Astrocyte (in vitro differentiated cells and primary cell): ENCODE results near the gene JAK2. TPM values are rescaled to one million over a fixed set of nuclear protein-coding genes. Genes with fewer than 3 reads are reported as not detected.
A peak's percentile ranks its signal among the peaks of the same experiment; 100 is the strongest.

Experiments
- DNase-seq: peaks from one replicate; pipeline ENCODE4 v3.0.0-alpha.2; 2010; ENCODE audit warnings: low read depth
- FAIRE-seq: peaks from 2 replicates; lab custom pipeline; 2011; peaks lifted over from hg19 to GRCh38; lab: Jason Lieb, UNC
- H2AFZ ChIP-seq: 2 replicates; pipeline ENCODE4 v1.6.0; 2012; ENCODE audit warnings: low read depth, low read length, inconsistent platforms
- H3K27ac ChIP-seq: 2 replicates; pipeline ENCODE4 v1.5.1; 2011; ENCODE audit warnings: low read depth, low read length, inconsistent platforms
- H3K27me3 ChIP-seq: 2 replicates; pipeline ENCODE4 v1.6.0; 2011; ENCODE audit warnings: low read length, inconsistent platforms; ENCODE audit not compliant: insufficient read depth
- H3K36me3 ChIP-seq: 2 replicates; pipeline ENCODE4 v1.5.1; 2011; ENCODE audit warnings: low read length, inconsistent platforms; ENCODE audit not compliant: insufficient read depth
- H3K4me1 ChIP-seq: 2 replicates; pipeline ENCODE4 v1.5.1; 2011; ENCODE audit warnings: low read length, inconsistent platforms; ENCODE audit not compliant: insufficient read depth
- H3K4me2 ChIP-seq: 2 replicates; pipeline ENCODE4 v1.6.0; 2012; ENCODE audit warnings: low read length, inconsistent platforms
- H3K4me3 ChIP-seq: 2 replicates; pipeline ENCODE4 v1.5.1; 2011; ENCODE audit warnings: low read depth, mild to moderate bottlenecking, low read length, inconsistent platforms; ENCODE audit not compliant: insufficient read depth
- H3K79me2 ChIP-seq: 2 replicates; pipeline ENCODE4 v1.6.0; 2012; ENCODE audit warnings: mild to moderate bottlenecking, low read length, inconsistent platforms; ENCODE audit not compliant: insufficient read depth
- H3K9ac ChIP-seq: 2 replicates; pipeline ENCODE4 v1.6.0; 2012; ENCODE audit warnings: mild to moderate bottlenecking, low read length, inconsistent platforms
- H3K9me3 ChIP-seq: 2 replicates; pipeline ENCODE4 v1.5.1; 2012; ENCODE audit warnings: low read depth, mild to moderate bottlenecking, low read length, inconsistent platforms; ENCODE audit not compliant: insufficient read depth
- H4K20me1 ChIP-seq: 2 replicates; pipeline ENCODE4 v1.6.0; 2012; ENCODE audit warnings: low read length, inconsistent platforms; ENCODE audit not compliant: insufficient read depth
- H3K27ac Mint-ChIP-seq: one replicate; pipeline ENCODE4 v1.8.0; 2021; ENCODE audit warnings: mild to moderate bottlenecking, mixed read lengths; ENCODE audit not compliant: unreplicated experiment
- H3K27me3 Mint-ChIP-seq: one replicate; pipeline ENCODE4 v1.8.0; 2021; ENCODE audit warnings: low read depth, mixed read lengths; ENCODE audit not compliant: unreplicated experiment
- H3K36me3 Mint-ChIP-seq: one replicate; pipeline ENCODE4 v1.8.0; 2021; ENCODE audit warnings: low read depth, mixed read lengths; ENCODE audit not compliant: unreplicated experiment
- H3K4me1 Mint-ChIP-seq: one replicate; pipeline ENCODE4 v1.8.0; 2021; ENCODE audit warnings: low read depth, mixed read lengths; ENCODE audit not compliant: unreplicated experiment
- H3K4me3 Mint-ChIP-seq: one replicate; pipeline ENCODE4 v1.8.0; 2021; ENCODE audit warnings: mild to moderate bottlenecking, moderate library complexity, mixed read lengths; ENCODE audit not compliant: unreplicated experiment
- H3K9me3 Mint-ChIP-seq: one replicate; pipeline ENCODE4 v1.8.0; 2021; ENCODE audit warnings: mild to moderate bottlenecking, mixed read lengths; ENCODE audit not compliant: unreplicated experiment
- EZH2 ChIP-seq: IDR thresholded peaks from 2 replicates; pipeline ENCODE4 v1.6.1; 2012; ENCODE audit warnings: mild to moderate bottlenecking, low read length, inconsistent platforms; ENCODE audit not compliant: insufficient read depth
- total RNA-seq: library from RNA; stranded (reverse); gene quantifications from 2 replicates; pipeline ENCODE4 v1.2.1, GENCODE V29; 2021
- TF ChIP-seq, protein P1 (sequence below): IDR thresholded peaks from 2 replicates; pipeline ENCODE4 v1.5.1; 2011; ENCODE audit warnings: low read depth, mild to moderate bottlenecking, inconsistent platforms, low read length, moderate library complexity; ENCODE audit not compliant: insufficient read depth

JAK2 gene
- total RNA-seq, 1 donor from 2014 or later = 12.3 TPM

- Histone ChIP-seq H3K4me1 (no peaks in the 10 kb centered on the region), H3K79me2 (no peaks in the 10 kb centered on the region), H3K4me2 (no peak overlapping the region), H2AFZ (no peak overlapping the region), H4K20me1 (no peaks in the 10 kb centered on the region), H3K36me3 (no peaks in the 10 kb centered on the region), H3K4me3 (no peak overlapping the region), H3K9me3 (peaks cover 7% of the 10 kb centered on the region), H3K9ac (no peak overlapping the region), H3K27me3 (no peaks in the 10 kb centered on the region), H3K27ac (no peak overlapping the region)
- Mint-ChIP-seq H3K36me3 (peaks cover 11% of the 10 kb centered on the region), H3K27ac (peak overlapping the region; percentile 8), H3K4me3 (no peak overlapping the region), H3K27me3 (no peaks in the 10 kb centered on the region), H3K9me3 (peaks cover 2% of the 10 kb centered on the region), H3K4me1 (peaks cover 3% of the 10 kb centered on the region)
- no peak for TF ChIP-seq EZH2
- TF ChIP-seq, protein P1, sequence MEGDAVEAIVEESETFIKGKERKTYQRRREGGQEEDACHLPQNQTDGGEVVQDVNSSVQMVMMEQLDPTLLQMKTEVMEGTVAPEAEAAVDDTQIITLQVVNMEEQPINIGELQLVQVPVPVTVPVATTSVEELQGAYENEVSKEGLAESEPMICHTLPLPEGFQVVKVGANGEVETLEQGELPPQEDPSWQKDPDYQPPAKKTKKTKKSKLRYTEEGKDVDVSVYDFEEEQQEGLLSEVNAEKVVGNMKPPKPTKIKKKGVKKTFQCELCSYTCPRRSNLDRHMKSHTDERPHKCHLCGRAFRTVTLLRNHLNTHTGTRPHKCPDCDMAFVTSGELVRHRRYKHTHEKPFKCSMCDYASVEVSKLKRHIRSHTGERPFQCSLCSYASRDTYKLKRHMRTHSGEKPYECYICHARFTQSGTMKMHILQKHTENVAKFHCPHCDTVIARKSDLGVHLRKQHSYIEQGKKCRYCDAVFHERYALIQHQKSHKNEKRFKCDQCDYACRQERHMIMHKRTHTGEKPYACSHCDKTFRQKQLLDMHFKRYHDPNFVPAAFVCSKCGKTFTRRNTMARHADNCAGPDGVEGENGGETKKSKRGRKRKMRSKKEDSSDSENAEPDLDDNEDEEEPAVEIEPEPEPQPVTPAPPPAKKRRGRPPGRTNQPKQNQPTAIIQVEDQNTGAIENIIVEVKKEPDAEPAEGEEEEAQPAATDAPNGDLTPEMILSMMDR = no peak
- FAIRE-seq (no peak), DNase-seq (no peak)
Measured at GRCh38 chr9:5044160-5044559, 59.1 kb downstream of the JAK2 start.

- Histone ChIP-seq H2AFZ (no peak overlapping the region), H3K27ac (no peak overlapping the region), H3K4me3 (no peak overlapping the region), H3K4me2 (no peak overlapping the region), H3K79me2 (no peaks in the 10 kb centered on the region), H4K20me1 (no peaks in the 10 kb centered on the region), H3K27me3 (no peaks in the 10 kb centered on the region), H3K36me3 (peaks cover 8% of the 10 kb centered on the region), H3K9ac (no peak overlapping the region), H3K9me3 (no peaks in the 10 kb centered on the region), H3K4me1 (no peaks in the 10 kb centered on the region)
- Mint-ChIP-seq H3K9me3 (no peaks in the 10 kb centered on the region), H3K4me3 (no peak overlapping the region), H3K36me3 (peaks cover 4% of the 10 kb centered on the region), H3K4me1 (no peaks in the 10 kb centered on the region), H3K27ac (no peak overlapping the region), H3K27me3 (no peaks in the 10 kb centered on the region)
- FAIRE-seq (no peak), DNase-seq (peak; percentile 44)
- TF ChIP-seq, protein P1 = no peak
- TF ChIP-seq EZH2 = no peak
Measured at GRCh38 chr9:5052838-5053237, 67.8 kb downstream of the JAK2 start.

GRCh38 chr9:5062631-5063030, 77.6 kb downstream of the JAK2 start:
- Histone ChIP-seq H3K79me2 (no peaks in the 10 kb centered on the region), H3K27me3 (no peaks in the 10 kb centered on the region), H3K4me1 (no peaks in the 10 kb centered on the region), H3K4me3 (no peak overlapping the region), H2AFZ (no peak overlapping the region), H3K4me2 (no peak overlapping the region), H3K9me3 (no peaks in the 10 kb centered on the region), H3K27ac (no peak overlapping the region), H3K9ac (no peak overlapping the region), H4K20me1 (no peaks in the 10 kb centered on the region), H3K36me3 (peaks cover 4% of the 10 kb centered on the region)
- no peak for TF ChIP-seq EZH2
- TF ChIP-seq, protein P1 = no peak
- Mint-ChIP-seq H3K4me1 (no peaks in the 10 kb centered on the region), H3K36me3 (peaks cover 8% of the 10 kb centered on the region), H3K4me3 (no peak overlapping the region), H3K9me3 (no peaks in the 10 kb centered on the region), H3K27me3 (no peaks in the 10 kb centered on the region), H3K27ac (no peak overlapping the region)
- no peak for DNase-seq
- FAIRE-seq = no peak
